AG04450 (cell line): Measurements from ENCODE around the gene GALNT3. TPM values are rescaled to one million over a fixed set of nuclear protein-coding genes. Genes with fewer than 3 reads are reported as not detected.

Experiments
- CTCF ChIA-PET: fragments of 300-600, 350-600 bp; formaldehyde crosslinking; extraction: SDS; loops from one replicate; lab custom pipeline; 2022; ENCODE audit warnings: antibody characterized with exemption, inconsistent platforms; lab: Charles Lee
- POLR2A ChIA-PET: fragments of 350-600 bp; formaldehyde crosslinking; extraction: SDS; loops from one replicate; lab custom pipeline; 2021; ENCODE audit warnings: antibody characterized with exemption, inconsistent platforms; lab: Yijun Ruan, JAX
- DNase-seq: peaks from one replicate; pipeline ENCODE4 v3.0.0-alpha.2; 2011; ENCODE audit warnings: low read depth, low spot score
- H3K27ac ChIP-seq: one replicate; pipeline ENCODE4 v1.5.1; 2012; ENCODE audit warnings: low read depth, low read length, control low read depth
- H3K27me3 ChIP-seq: one replicate; pipeline ENCODE4 v1.6.0; 2012; ENCODE audit warnings: low read length; ENCODE audit not compliant: control insufficient read depth, insufficient read depth
- H3K4me3 ChIP-seq: 2 replicates; pipeline ENCODE4 v1.5.1; 2011; ENCODE audit warnings: mild to moderate bottlenecking, low read depth, low read length, control low read depth
- H3K9me3 ChIP-seq: 2 replicates; pipeline ENCODE4 v1.5.1; 2012; ENCODE audit warnings: low read length; ENCODE audit not compliant: control insufficient read depth, insufficient read depth
- CTCF ChIP-seq: IDR thresholded peaks from 2 replicates; pipeline ENCODE4 v1.5.1; 2011; ENCODE audit warnings: low read depth, low read length, control low read depth, inconsistent platforms
- polyA plus RNA-seq: library from polyadenylated mRNA; depleted of rRNA; stranded (reverse); fragments of >200 nt; gene quantifications from 2 replicates; pipeline ENCODE4 v1.2.3, GENCODE V29; 2011

The GALNT3 gene
- polyA plus RNA-seq, 1 experiment = 2.3 TPM

- Histone ChIP-seq H3K9me3 (no peaks in the 10 kb centered on the region), H3K27me3 (no peaks in the 10 kb centered on the region), H3K27ac (no peak overlapping the region), H3K4me3 (no peak overlapping the region)
- TF ChIP-seq CTCF = no peak
- ChIA-PET CTCF (no interaction called here), POLR2A (no interaction called here)
- peak; percentile 23 for DNase-seq
Measured at GRCh38 chr2:165720511-165720910, 73.5 kb downstream of the GALNT3 start.

- H3K9me3 ChIP-seq = no peaks in the 10 kb centered on the region
- no peak overlapping the region for H3K27ac ChIP-seq
- ChIA-PET CTCF (interaction anchor here (0.6 kb wide), 1 partner anchor 605 kb away, joined by 3 read pairs; no protein-coding TSS in a partner anchor), POLR2A (no interaction called here)
- H3K27me3 ChIP-seq = no peaks in the 10 kb centered on the region
- H3K4me3 ChIP-seq = no peak overlapping the region
- DNase-seq = no peak
- no peak for TF ChIP-seq CTCF
Measured at GRCh38 chr2:165718610-165719210, 75.3 kb downstream of the GALNT3 start.

GRCh38 chr2:165716091-165716490 is 78.0 kb downstream of the GALNT3 start:
- POLR2A ChIA-PET = no interaction called here
- CTCF ChIA-PET = no interaction called here
- no peak overlapping the region for H3K27ac ChIP-seq
- no peaks in the 10 kb centered on the region for H3K9me3 ChIP-seq
- H3K4me3 ChIP-seq = no peak overlapping the region
- no peaks in the 10 kb centered on the region for H3K27me3 ChIP-seq
- DNase-seq = no peak
- TF ChIP-seq CTCF = no peak

GRCh38 chr2:165706960-165707487 is 87.0 kb downstream of the GALNT3 start:
- Histone ChIP-seq H3K9me3 (no peaks in the 10 kb centered on the region), H3K27ac (no peak overlapping the region), H3K27me3 (no peaks in the 10 kb centered on the region), H3K4me3 (no peak overlapping the region)
- ChIA-PET POLR2A (no interaction called here), CTCF (no interaction called here)
- DNase-seq = no peak
- no peak for TF ChIP-seq CTCF

DNA sequence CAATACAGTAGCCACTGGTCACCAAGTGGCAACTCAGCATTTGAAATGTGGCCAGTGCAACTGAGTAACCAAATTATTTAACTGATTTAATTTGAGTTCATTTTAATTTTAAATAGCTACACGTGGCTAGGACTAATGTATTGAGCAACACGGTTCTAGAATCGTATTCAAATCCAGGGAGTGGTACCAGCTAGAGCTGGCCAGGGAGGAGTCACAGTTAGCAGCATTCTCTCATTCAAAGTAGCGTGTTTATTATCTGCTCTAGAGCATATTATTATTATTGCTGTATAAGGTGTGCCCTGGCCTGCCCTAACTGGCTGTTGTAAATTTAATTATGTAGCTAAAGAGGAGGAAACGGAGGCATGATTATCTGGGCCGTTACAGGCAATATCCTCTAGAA is 92.9 kb downstream of the GALNT3 start:
- ChIA-PET POLR2A (no interaction called here), CTCF (interaction anchor here (1.4 to 1.5 kb wide), 2 partner anchors 173 to 300 kb away, joined by 5 to 8 read pairs; no protein-coding TSS in a partner anchor)

More for the DNA sequence above, 92.9 kb downstream of the GALNT3 start:
- Histone ChIP-seq H3K4me3 (no peak overlapping the region), H3K27me3 (no peaks in the 10 kb centered on the region), H3K9me3 (no peaks in the 10 kb centered on the region), H3K27ac (no peak overlapping the region)
- TF ChIP-seq CTCF = no peak
- DNase-seq = no peak
